Hepatocyte (in vitro differentiated cells): ENCODE measurements around the gene ABCB8. TPM values are rescaled to one million over a fixed set of nuclear protein-coding genes. Genes with fewer than 3 reads are reported as not detected.

Source experiments
- DNase-seq: peaks from one replicate; pipeline ENCODE4 v3.0.0-alpha.2; 2016; ENCODE audit warnings: low spot score
- H2AFZ ChIP-seq: fragments of 200-600 bp; sonication (generic); 2 replicates; pipeline ENCODE4 v1.6.0; 2016; ENCODE audit warnings: antibody characterized with exemption, mild to moderate bottlenecking
- H3K27ac ChIP-seq: fragments of 200-600 bp; sonication (generic); 2 replicates; pipeline ENCODE4 v1.5.1; 2016; ENCODE audit warnings: mild to moderate bottlenecking
- H3K27me3 ChIP-seq: fragments of 200-600 bp; sonication (generic); 2 replicates; pipeline ENCODE4 v1.6.1; 2016
- H3K36me3 ChIP-seq: fragments of 200-600 bp; sonication (generic); replicated peaks from 2 replicates; pipeline ENCODE4 v1.5.1; 2016; ENCODE audit warnings: low read depth; ENCODE audit not compliant: insufficient read depth
- H3K4me1 ChIP-seq: fragments of 200-600 bp; sonication (generic); 2 replicates; pipeline ENCODE4 v1.5.1; 2016; ENCODE audit warnings: mild to moderate bottlenecking, moderate library complexity; ENCODE audit not compliant: insufficient read depth
- H3K4me2 ChIP-seq: fragments of 200-600 bp; sonication (generic); 2 replicates; pipeline ENCODE4 v1.6.0; 2016
- H3K4me3 ChIP-seq: fragments of 200-600 bp; sonication (generic); 2 replicates; pipeline ENCODE4 v1.5.1; 2016; ENCODE audit warnings: mild to moderate bottlenecking
- H3K79me2 ChIP-seq: fragments of 200-600 bp; sonication (generic); 2 replicates; pipeline ENCODE4 v1.6.0; 2017; ENCODE audit warnings: mild to moderate bottlenecking
- H3K9me2 ChIP-seq: fragments of 200-600 bp; sonication (generic); replicated peaks from 2 replicates; pipeline ENCODE4 v1.6.0; 2017; ENCODE audit warnings: mild to moderate bottlenecking; ENCODE audit not compliant: insufficient read depth
- H3K9me3 ChIP-seq: fragments of 200-600 bp; sonication (generic); 2 replicates; pipeline ENCODE4 v1.5.1; 2016; ENCODE audit warnings: low read depth, mild to moderate bottlenecking
- H4K20me1 ChIP-seq: fragments of 200-600 bp; sonication (generic); 2 replicates; pipeline ENCODE4 v1.6.0; 2016; ENCODE audit warnings: mild to moderate bottlenecking; ENCODE audit not compliant: insufficient read depth, poor library complexity, severe bottlenecking
- CTCF ChIP-seq: fragments of 200-600 bp; sonication (generic); IDR thresholded peaks from 2 replicates; pipeline ENCODE4 v1.5.1; 2016; ENCODE audit warnings: antibody characterized with exemption, mild to moderate bottlenecking; ENCODE audit not compliant: poor library complexity
- EZH2 ChIP-seq: fragments of 200-600 bp; sonication (generic); IDR thresholded peaks from 2 replicates; pipeline ENCODE4 v1.6.1; 2016; ENCODE audit warnings: antibody characterized with exemption, mild to moderate bottlenecking, borderline replicate concordance
- EZH2phosphoT487 ChIP-seq: fragments of 200-600 bp; sonication (generic); IDR thresholded peaks from one replicate; pipeline ENCODE4 v1.6.1; 2018; ENCODE audit warnings: antibody characterized with exemption, mild to moderate bottlenecking, low read depth, moderate library complexity; ENCODE audit not compliant: unreplicated experiment, severe bottlenecking
- WGBS: methylation state at CpG from one replicate; pipeline ENCODE4 v1.1.6; 2016; ENCODE audit warnings: low lambda C conversion rate; ENCODE audit errors: missing lambda C conversion rate; 5-methylcytosine and 5-hydroxymethylcytosine counted together
- polyA plus RNA-seq: library from polyadenylated mRNA; unstranded; fragments of >200 nt; fragmentation: Nextera tagmentation; extraction: Ambion mirVana; gene quantifications from 2 replicates; pipeline ENCODE4 v1.2.1, GENCODE V29; 2016
- total RNA-seq: library from RNA; depleted of rRNA; stranded (reverse); fragments of >200 nt; gene quantifications from 2 replicates; pipeline ENCODE4 v1.2.3, GENCODE V29; 2014

ABCB8 gene
- total and polyA plus RNA-seq, 2 experiments from 2014 or later: 24.4 to 32.6 TPM

- Histone ChIP-seq H3K4me2 (peak overlapping the region; percentile 100), H3K36me3 (no peaks in the 10 kb centered on the region), H3K27ac (peak overlapping the region; percentile 83), H3K27me3 (no peaks in the 10 kb centered on the region), H2AFZ (no peak overlapping the region), H3K4me1 (peaks cover 38% of the 10 kb centered on the region), H3K79me2 (peaks cover 73% of the 10 kb centered on the region), H3K4me3 (no peak overlapping the region), H4K20me1 (peaks cover 61% of the 10 kb centered on the region), H3K9me3 (no peaks in the 10 kb centered on the region), H3K9me2 (no peaks in the 10 kb centered on the region)
- TF ChIP-seq EZH2 (no peak), EZH2phosphoT487 (no peak), CTCF (no peak)
- WGBS: 32% methylated on average over 26 of the region's 30 CpGs
- DNase-seq: peak; percentile 74
These were observed 60.8 kb downstream of the ABCB8 start for GRCh38 chr7:151088856-151089699.

- Histone ChIP-seq H3K36me3 (no peaks in the 10 kb centered on the region), H3K4me1 (peaks cover 38% of the 10 kb centered on the region), H3K27ac (peak overlapping the region; percentile 83), H3K79me2 (peaks cover 83% of the 10 kb centered on the region), H4K20me1 (peaks cover 66% of the 10 kb centered on the region), H3K4me3 (no peak overlapping the region), H3K9me3 (no peaks in the 10 kb centered on the region), H3K27me3 (no peaks in the 10 kb centered on the region), H2AFZ (no peak overlapping the region), H3K4me2 (peak overlapping the region; percentile 100), H3K9me2 (no peaks in the 10 kb centered on the region)
- peak; percentile 8 for DNase-seq
- 82% methylated on average over 21 of the region's 22 CpGs for WGBS
- TF ChIP-seq EZH2phosphoT487 (no peak), EZH2 (no peak), CTCF (no peak)
These were observed 61.9 kb downstream of the ABCB8 start for GRCh38 chr7:151089893-151090730.

- peaks cover 73% of the 10 kb centered on the region for H4K20me1 ChIP-seq
- no peaks in the 10 kb centered on the region for H3K9me3 ChIP-seq
- 95% methylated on average over 7 of the region's 7 CpGs for WGBS
- H3K36me3 ChIP-seq: no peaks in the 10 kb centered on the region
- no peak overlapping the region for H3K27ac ChIP-seq
- H2AFZ ChIP-seq: no peak overlapping the region
- no peak overlapping the region for H3K4me3 ChIP-seq
- no peaks in the 10 kb centered on the region for H3K27me3 ChIP-seq
- peaks cover 29% of the 10 kb centered on the region for H3K4me1 ChIP-seq
- TF ChIP-seq CTCF: no peak
- no peak for TF ChIP-seq EZH2
- TF ChIP-seq EZH2phosphoT487: no peak
- peaks cover 91% of the 10 kb centered on the region for H3K79me2 ChIP-seq
- H3K4me2 ChIP-seq: no peak overlapping the region
- DNase-seq: no peak
- no peaks in the 10 kb centered on the region for H3K9me2 ChIP-seq
These were observed 62.8 kb downstream of the ABCB8 start for GRCh38 chr7:151091003-151091402.
